Mucosa of stomach (tissue), 1 donor: ENCODE results near the gene CDKN2B.

Experiments
- H3K27me3 ChIP-seq: one replicate; pipeline ENCODE4 v1.7.0; 2013; ENCODE audit warnings: mild to moderate bottlenecking, low read length; ENCODE audit not compliant: control insufficient read depth, insufficient read depth
- H3K36me3 ChIP-seq: one replicate; pipeline ENCODE4 v1.7.0; 2013; ENCODE audit warnings: low read length; ENCODE audit not compliant: control insufficient read depth, insufficient read depth
- H3K4me1 ChIP-seq: one replicate; pipeline ENCODE4 v1.7.0; 2013; ENCODE audit warnings: mild to moderate bottlenecking, low read length; ENCODE audit not compliant: control insufficient read depth, insufficient read depth
- H3K4me3 ChIP-seq: one replicate; pipeline ENCODE4 v1.7.0; 2013; ENCODE audit warnings: low read length
- H3K9ac ChIP-seq: one replicate; pipeline ENCODE4 v1.7.0; 2013; ENCODE audit warnings: mild to moderate bottlenecking, low read length, moderate library complexity
- H3K9me3 ChIP-seq: one replicate; pipeline ENCODE4 v1.7.0; 2013; ENCODE audit warnings: mild to moderate bottlenecking, low read length, moderate library complexity; ENCODE audit not compliant: control insufficient read depth
- donor health status: Pancreatic carcinoma.

CDKN2B gene

GRCh38 chr9:22045423-22045822 is 36.3 kb upstream of the CDKN2B start:
- Histone ChIP-seq H3K9ac (no peak overlapping the region), H3K9me3 (no peaks in the 10 kb centered on the region), H3K4me1 (peaks cover 11% of the 10 kb centered on the region), H3K27me3 (no peaks in the 10 kb centered on the region), H3K4me3 (no peak overlapping the region), H3K36me3 (no peaks in the 10 kb centered on the region)

GRCh38 chr9:22044583-22044982 is 35.5 kb upstream of the CDKN2B start:
- H3K36me3 ChIP-seq: no peaks in the 10 kb centered on the region

GRCh38 chr9:22043928-22044327 is 34.8 kb upstream of the CDKN2B start:
- Histone ChIP-seq H3K9ac (no peak overlapping the region), H3K36me3 (no peaks in the 10 kb centered on the region), H3K4me3 (no peak overlapping the region), H3K9me3 (no peaks in the 10 kb centered on the region), H3K4me1 (peaks cover 11% of the 10 kb centered on the region), H3K27me3 (no peaks in the 10 kb centered on the region)

More at GRCh38 chr9:22044583-22044982, 35.5 kb upstream of the CDKN2B start:
- Histone ChIP-seq H3K4me1 (peaks cover 11% of the 10 kb centered on the region), H3K9ac (no peak overlapping the region), H3K27me3 (no peaks in the 10 kb centered on the region), H3K9me3 (no peaks in the 10 kb centered on the region), H3K4me3 (no peak overlapping the region)

GRCh38 chr9:22041775-22042174 is 32.7 kb upstream of the CDKN2B start:
- H3K4me1 ChIP-seq: peaks cover 11% of the 10 kb centered on the region

DNA sequence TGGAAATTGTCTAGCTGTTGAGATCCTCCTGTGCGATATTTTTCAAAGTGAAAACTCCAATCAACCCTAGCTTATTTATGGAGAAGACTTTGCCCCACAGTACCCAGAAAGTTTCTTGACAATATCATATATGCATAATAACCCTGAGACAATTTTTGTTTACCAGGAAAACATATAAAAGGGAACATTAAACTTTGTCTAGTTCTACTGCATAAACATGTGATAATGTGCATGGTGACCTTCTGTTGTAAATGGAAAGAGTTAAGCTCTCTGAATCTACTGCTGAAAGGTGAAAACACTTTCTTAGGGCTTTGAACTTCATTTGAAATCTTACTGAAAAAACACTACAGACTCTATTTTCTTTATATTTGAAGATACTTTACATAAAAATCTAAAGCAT is 32.2 kb upstream of the CDKN2B start:
- no peak overlapping the region for H3K4me3 ChIP-seq
- H3K9me3 ChIP-seq: no peaks in the 10 kb centered on the region
- H3K27me3 ChIP-seq: no peaks in the 10 kb centered on the region
- peaks cover 11% of the 10 kb centered on the region for H3K4me1 ChIP-seq
- H3K36me3 ChIP-seq: no peaks in the 10 kb centered on the region
- no peak overlapping the region for H3K9ac ChIP-seq

More at GRCh38 chr9:22041775-22042174, 32.7 kb upstream of the CDKN2B start:
- Histone ChIP-seq H3K27me3 (no peaks in the 10 kb centered on the region), H3K4me3 (no peak overlapping the region), H3K9me3 (no peaks in the 10 kb centered on the region), H3K36me3 (no peaks in the 10 kb centered on the region), H3K9ac (no peak overlapping the region)

DNA sequence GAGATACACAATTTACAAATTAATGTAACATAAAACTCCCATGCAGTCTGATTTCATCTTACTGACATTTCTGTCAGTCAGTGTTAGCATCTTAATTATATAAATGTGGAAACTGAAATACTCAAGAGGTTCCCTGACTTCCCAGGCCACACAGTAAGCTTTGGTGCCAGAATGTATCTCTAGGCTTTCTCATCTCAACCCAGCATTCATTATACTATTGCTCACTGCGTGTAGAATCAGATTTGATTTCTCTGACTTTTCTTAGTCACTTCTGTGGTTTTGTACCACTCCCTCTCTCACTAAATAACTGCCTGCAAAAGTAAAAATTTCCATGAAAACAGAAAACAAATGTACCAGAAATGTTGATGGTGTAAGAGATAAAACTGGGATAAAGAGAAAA is 31.7 kb upstream of the CDKN2B start:
- Histone ChIP-seq H3K27me3 (no peaks in the 10 kb centered on the region), H3K4me1 (peaks cover 11% of the 10 kb centered on the region), H3K4me3 (no peak overlapping the region), H3K9ac (no peak overlapping the region), H3K9me3 (no peaks in the 10 kb centered on the region), H3K36me3 (no peaks in the 10 kb centered on the region)

GRCh38 chr9:22039258-22039657 is 30.2 kb upstream of the CDKN2B start:
- H3K4me1 ChIP-seq: peaks cover 11% of the 10 kb centered on the region
- no peaks in the 10 kb centered on the region for H3K9me3 ChIP-seq
- no peak overlapping the region for H3K4me3 ChIP-seq
- H3K36me3 ChIP-seq: no peaks in the 10 kb centered on the region
- no peak overlapping the region for H3K9ac ChIP-seq
- H3K27me3 ChIP-seq: no peaks in the 10 kb centered on the region

- Histone ChIP-seq H3K36me3 (no peaks in the 10 kb centered on the region), H3K27me3 (no peaks in the 10 kb centered on the region), H3K9me3 (no peaks in the 10 kb centered on the region), H3K4me1 (peaks cover 11% of the 10 kb centered on the region), H3K4me3 (no peak overlapping the region), H3K9ac (no peak overlapping the region)
Observed at GRCh38 chr9:22037954-22038690, 29.0 kb upstream of the CDKN2B start.

DNA sequence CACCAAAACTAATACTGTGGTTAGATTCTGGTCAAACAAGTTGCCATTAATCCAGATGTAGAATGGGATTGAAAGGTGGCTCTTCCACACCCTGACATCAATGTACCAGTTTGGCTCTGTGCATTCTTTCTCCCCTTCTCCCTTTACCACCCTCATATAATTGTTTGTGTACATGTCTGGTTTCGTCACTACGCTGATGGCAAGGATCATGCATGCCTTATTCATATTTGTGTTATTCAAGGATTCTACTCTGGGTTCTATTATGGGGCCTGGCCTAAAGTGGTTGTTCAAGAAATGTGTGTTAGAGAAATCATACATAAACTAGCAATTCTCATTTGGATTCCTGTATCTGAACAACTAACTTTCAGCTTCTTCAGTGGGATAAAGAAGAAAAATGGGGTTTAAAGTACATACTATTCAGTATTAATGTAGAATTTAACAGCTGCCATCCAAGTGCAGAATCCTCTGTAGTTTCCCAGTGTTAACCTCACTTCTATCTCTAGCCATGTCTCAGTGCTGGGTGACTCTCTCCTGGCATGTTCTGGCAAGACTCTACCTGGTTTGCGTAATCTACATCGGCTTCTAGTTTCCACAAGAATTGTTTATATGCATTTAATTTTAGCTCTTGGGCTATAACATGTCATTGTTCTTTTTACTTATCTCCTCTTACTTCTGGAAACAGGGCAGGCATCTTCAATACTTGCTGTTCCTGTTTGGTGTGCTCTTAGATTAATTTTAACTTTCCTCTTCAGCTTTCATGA is 27.9 kb upstream of the CDKN2B start:
- H3K4me1 ChIP-seq: peaks cover 6% of the 10 kb centered on the region
- H3K4me3 ChIP-seq: no peak overlapping the region
- no peaks in the 10 kb centered on the region for H3K36me3 ChIP-seq
- H3K9me3 ChIP-seq: no peaks in the 10 kb centered on the region
- H3K9ac ChIP-seq: no peak overlapping the region
- no peaks in the 10 kb centered on the region for H3K27me3 ChIP-seq

GRCh38 chr9:22035591-22036011 is 26.5 kb upstream of the CDKN2B start:
- peaks cover 2% of the 10 kb centered on the region for H3K4me1 ChIP-seq
- H3K27me3 ChIP-seq: no peaks in the 10 kb centered on the region
- no peak overlapping the region for H3K4me3 ChIP-seq
- H3K9me3 ChIP-seq: no peaks in the 10 kb centered on the region
- H3K36me3 ChIP-seq: no peaks in the 10 kb centered on the region
- H3K9ac ChIP-seq: no peak overlapping the region

DNA sequence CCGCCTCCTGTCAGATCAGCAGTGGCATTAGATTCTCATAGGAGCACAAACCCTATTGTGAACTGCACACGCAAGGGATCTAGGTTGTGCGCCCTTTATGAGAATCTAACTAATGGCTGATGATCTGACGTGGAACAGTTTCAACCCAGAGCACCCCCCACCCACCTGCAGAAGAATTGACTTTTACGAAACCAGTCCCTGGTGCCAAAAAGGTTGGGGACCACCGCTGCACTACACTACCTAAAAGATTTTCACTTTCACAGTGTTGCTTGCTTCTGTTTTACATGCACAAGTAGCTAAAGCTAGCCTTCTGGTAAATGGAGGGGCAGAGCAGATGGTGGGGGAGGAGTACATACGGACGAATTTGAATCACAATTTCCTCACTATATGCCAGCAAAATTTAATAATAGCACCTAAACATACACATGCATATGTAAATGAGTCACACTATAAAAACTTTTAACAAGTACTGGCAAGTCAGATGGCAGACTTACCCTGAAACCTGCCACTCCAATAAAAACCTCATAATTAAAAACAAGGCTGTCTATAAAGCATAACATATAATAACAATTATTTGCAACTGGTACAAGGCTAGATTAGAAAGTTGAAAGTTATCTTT is 24.0 kb upstream of the CDKN2B start:
- no peak overlapping the region for H3K4me3 ChIP-seq

More for the DNA sequence above, 24.0 kb upstream of the CDKN2B start:
- peaks cover 7% of the 10 kb centered on the region for H3K4me1 ChIP-seq
- H3K9me3 ChIP-seq: no peaks in the 10 kb centered on the region
- H3K36me3 ChIP-seq: no peaks in the 10 kb centered on the region
- no peak overlapping the region for H3K9ac ChIP-seq
- H3K27me3 ChIP-seq: no peaks in the 10 kb centered on the region
